Esophagus mucosa (tissue), 1 donor: ENCODE data around the gene KDM2B. TPM values are rescaled to one million over a fixed set of nuclear protein-coding genes. Genes with fewer than 3 reads are reported as not detected.

Source experiments
- ATAC-seq: fragments of 200-7000 bp; cut with Tn5 transposase; one replicate; pipeline ENCODE4 v1.9.1; 2020
- total RNA-seq: library from RNA; stranded (reverse); gene quantifications from one replicate; pipeline ENCODE4 v1.2.4, GENCODE V29; 2023
- donor health status: DM: yes; HTN: yes; CAD: no.

The KDM2B gene
- total RNA-seq, 1 donor from 2014 or later: 20.0 TPM

- peak; percentile 18 for ATAC-seq
Observed at GRCh38 chr12:121560392-121561008, 20.3 kb downstream of the KDM2B start.

- no peak for ATAC-seq
Observed at GRCh38 chr12:121558956-121559355, 21.9 kb downstream of the KDM2B start.

- ATAC-seq: no peak
Observed at GRCh38 chr12:121550974-121551634, 29.7 kb downstream of the KDM2B start.

GRCh38 chr12:121549075-121549474 is 31.7 kb downstream of the KDM2B start:
- no peak for ATAC-seq

DNA sequence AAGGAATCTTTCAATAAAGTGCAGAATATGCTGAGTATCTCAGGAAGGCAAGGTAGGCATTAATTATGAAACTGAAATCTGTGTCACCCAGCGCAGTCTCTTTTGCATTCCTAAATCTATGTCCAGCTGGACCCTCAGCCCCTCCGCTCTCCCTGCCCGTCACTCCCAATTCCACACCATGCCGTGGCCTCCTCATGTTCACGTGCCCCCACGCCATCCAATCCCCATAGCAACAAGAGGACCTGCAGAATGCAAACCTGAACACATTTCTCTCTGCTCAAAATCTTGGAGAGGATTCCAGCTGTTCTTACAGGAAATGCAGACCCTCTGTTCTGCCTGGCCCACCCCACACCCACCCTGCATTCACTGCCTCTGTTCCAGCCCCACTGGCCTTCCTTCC is 35.3 kb downstream of the KDM2B start:
- ATAC-seq: no peak

DNA sequence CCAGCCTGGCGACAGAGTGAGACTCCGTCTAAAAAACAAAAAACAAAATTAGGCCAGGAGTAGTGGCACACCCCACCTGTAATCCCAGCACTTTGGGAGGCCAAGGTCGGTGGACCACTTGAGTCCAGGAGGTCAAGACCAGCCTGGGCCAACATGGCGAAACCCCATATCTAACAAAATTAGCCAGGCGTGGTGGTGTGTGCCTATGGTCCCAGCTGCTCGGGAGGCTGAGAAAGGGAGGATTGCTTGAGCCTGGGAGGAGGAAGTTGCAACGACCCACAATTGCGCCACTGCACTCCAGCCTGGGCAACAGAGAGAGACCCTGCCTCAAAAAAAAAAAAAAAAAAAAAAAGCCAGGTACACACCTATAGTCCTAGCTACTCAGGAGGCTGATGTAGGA is 37.0 kb downstream of the KDM2B start:
- no peak for ATAC-seq

GRCh38 chr12:121539908-121540307 is 40.9 kb downstream of the KDM2B start:
- ATAC-seq: no peak

GRCh38 chr12:121538699-121539061 is 42.1 kb downstream of the KDM2B start:
- no peak for ATAC-seq

- peak; percentile 15 for ATAC-seq
Observed at GRCh38 chr12:121537814-121538698, 42.8 kb downstream of the KDM2B start.

- ATAC-seq: peak; percentile 84
Observed at GRCh38 chr12:121536899-121537813, 43.7 kb downstream of the KDM2B start.

GRCh38 chr12:121536054-121536898 is 44.5 kb downstream of the KDM2B start:
- ATAC-seq: peak; percentile 66

DNA sequence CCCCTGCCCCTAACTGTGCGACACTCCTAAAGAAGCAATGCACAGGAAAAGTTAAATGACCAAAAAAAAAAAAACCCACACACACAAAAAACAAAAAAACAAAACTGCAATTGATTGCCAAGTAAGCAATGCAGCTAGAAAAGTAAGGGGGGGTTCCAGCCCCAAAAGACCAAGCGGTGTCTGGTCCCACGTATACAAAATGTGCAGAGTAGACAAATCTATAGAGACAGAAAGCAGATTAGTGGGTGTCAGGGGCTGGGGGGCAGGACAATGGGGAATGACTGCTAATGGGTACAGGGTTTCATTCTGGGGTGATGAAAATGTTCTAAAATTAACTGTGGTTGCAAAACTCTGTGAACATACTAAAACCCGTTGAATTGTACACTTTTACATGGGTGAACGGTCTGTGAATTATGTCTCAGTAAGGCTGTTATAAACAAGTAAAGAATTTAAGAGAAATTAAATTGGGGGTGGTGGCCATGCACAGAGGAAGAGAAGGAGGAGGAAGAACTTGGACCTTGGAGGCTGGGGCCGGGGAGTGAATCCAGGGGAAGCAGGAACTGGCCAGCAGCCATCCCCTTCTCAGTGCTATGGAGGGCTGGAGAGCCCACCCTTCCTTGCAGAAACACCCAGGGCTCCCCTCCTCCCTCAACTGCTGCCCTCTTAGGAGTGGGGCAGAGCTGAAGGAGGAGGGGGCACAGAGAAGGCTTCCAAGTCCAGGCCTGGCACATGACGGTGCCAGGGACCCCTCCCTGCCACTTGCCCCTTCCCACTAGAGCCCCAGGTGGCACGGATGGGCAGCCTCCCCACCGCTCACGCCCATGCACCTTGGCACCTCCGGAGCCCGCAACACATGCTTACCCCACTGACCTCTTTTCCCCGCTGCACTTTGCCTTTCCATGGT is 45.4 kb downstream of the KDM2B start:
- no peak for ATAC-seq

- no peak for ATAC-seq
Observed at GRCh38 chr12:121534495-121535148, 46.2 kb downstream of the KDM2B start.

DNA sequence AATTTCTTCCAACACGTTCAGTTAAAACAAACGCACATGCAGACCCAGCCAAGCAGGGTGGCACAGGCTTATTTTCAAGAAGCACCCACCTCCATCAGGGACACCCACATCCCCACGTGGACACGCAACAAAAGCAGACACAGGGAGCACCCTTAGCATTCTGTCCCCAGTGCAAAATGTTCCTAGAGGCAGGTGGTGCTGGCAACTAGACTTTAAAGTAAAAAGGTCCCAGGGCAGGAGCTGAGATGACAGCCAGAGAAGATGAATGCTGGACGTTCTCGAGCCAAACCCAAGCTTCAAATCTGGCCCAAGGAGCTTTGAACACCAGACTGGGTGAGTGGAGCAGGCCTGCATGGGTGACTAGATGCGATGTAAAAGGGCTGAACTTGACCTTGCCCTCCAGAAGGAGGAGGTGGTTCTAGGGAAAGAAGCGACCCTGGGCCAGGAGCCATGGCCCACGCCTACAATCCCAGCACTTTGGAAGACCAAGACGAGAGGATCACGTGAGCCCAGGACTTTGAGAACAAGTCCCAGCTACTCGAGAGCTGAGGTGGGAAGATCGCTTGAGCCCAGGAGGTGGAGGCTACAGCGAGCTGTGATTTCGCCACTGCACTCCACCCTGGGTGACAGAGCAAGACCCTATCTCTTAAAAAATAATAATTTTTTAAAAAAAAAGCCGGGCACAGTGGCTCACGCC is 47.3 kb downstream of the KDM2B start:
- ATAC-seq: no peak

DNA sequence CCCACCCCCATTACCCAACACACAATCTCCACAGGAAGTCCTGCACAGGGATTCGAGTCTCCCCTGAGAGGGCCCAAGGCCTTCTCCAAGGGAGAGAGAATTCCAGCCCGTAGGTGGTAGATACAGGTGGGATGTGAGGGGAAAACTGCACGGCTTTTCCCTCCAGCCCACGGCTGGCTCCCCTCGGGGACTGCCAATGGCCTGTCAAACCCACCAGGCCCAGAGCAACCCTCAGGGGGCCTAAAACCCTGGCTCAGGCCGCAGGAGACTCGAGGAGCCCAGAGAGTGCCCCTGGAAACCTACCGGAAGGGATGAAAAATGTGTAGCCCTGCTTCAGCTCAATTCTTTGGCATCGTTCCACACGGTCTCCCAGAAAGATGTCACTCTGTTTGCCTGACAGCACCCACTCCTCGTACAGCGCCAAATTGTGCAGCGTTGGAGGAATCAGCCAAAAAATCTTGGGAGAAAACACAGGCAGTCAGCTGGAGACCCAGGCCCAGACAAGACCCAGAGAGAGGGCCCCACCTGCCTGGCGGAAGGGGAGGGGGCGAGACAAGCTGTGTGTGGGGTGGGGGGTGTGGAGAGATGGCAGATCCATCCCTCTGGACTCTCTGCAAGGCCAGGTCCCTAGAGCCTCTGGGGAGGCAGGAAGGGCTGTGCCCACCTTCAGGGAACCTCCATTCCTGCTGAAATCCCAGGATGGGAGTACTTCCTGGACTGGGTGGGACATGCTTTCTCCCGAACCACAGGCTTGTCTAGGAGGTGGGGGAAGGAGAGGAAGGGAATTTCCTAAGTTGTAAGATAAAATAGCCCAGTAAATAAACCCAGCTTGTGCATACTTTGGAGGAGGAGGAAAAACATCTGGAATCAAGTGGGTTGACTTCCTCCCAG is 48.1 kb downstream of the KDM2B start:
- ATAC-seq: no peak

- ATAC-seq: no peak
Observed at GRCh38 chr12:121531356-121531750, 49.5 kb downstream of the KDM2B start.

DNA sequence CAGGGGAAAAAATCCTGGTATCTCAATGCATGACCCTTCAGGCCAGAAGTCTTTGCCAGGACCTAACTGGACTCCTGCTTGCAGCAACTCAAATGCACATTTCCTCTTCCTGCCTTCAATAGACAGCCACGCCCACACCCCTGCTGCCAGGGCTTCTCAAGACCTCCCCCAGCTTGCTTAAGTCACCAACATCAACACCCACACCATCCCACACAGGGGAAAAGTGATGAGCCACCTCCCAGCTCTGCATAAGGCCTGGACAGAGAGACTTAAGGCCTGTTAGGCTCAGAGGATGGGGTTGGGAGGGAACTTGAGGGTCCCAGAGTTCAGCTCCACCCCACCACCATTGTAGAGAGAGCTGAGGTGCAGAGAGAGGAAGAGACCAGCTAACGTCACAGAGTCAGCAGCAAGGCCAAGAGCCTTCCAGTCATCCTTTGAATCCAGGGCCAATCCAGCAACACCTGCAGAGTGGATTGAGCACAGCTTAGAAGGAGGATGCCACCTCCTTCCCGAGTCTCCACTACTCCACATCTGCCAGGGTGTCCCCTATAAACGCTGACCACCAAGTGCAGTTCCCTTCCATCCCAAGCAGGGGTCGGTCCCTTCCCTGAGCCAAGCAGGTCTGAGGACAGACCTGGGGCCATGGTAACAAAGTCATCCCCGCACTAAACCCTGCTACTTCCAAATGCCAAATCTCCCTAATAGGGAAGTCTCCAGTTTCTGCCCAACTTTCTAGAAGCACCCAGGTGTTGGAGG is 50.0 kb downstream of the KDM2B start:
- peak; percentile 64 for ATAC-seq
